Natural killer cell (primary cell): ENCODE data around the gene KRTAP5-4. TPM values are rescaled to one million over a fixed set of nuclear protein-coding genes. Genes with fewer than 3 reads are reported as not detected.

Source experiments
- ATAC-seq, 3 donors: fragments of 150-1000 bp in 2 of 3; fragments of 200-7000 bp in 1 of 3; cut with Tn5 transposase; 1 replicate in 1 of 3; 2 replicates in 2 of 3; pipeline ENCODE4 v1.10.0; 2021; ENCODE audit warnings: mild to moderate bottlenecking in 2 of 3, moderate library complexity in 2 of 3
- DNase-seq, 2 donors: peaks; one replicate each; pipeline versions ENCODE4 v3.0.0 to v3.0.0-alpha.2; 2013 to 2021; ENCODE audit warnings: mixed read lengths in 1 of 2
- H3K27ac ChIP-seq: one replicate; pipeline ENCODE4 v1.5.1; 2013; ENCODE audit warnings: mild to moderate bottlenecking, low read length
- H3K27me3 ChIP-seq: one replicate; pipeline ENCODE4 v1.6.1; 2013; ENCODE audit warnings: low read length; ENCODE audit not compliant: control insufficient read depth, insufficient read depth
- H3K36me3 ChIP-seq: one replicate; pipeline ENCODE4 v1.6.1; 2013; ENCODE audit warnings: low read length; ENCODE audit not compliant: control insufficient read depth, insufficient read depth
- H3K4me1 ChIP-seq: one replicate; pipeline ENCODE4 v1.6.1; 2013; ENCODE audit warnings: low read length; ENCODE audit not compliant: control insufficient read depth, insufficient read depth
- H3K4me3 ChIP-seq: one replicate; pipeline ENCODE4 v1.5.1; 2013; ENCODE audit warnings: low read length
- H3K9me3 ChIP-seq: one replicate; pipeline ENCODE4 v1.6.1; 2013; ENCODE audit warnings: low read length; ENCODE audit not compliant: control insufficient read depth, insufficient read depth
- H3K27ac Mint-ChIP-seq, 2 donors: one replicate each; pipeline ENCODE4 v1.8.0; 2022; ENCODE audit warnings: mild to moderate bottlenecking in 2 of 2, mixed read lengths in 2 of 2, moderate library complexity in 1 of 2
- H3K27me3 Mint-ChIP-seq, 2 donors: one replicate each; pipeline ENCODE4 v1.8.0; 2022; ENCODE audit warnings: low read depth in 2 of 2, mixed read lengths in 2 of 2
- H3K36me3 Mint-ChIP-seq: one replicate; pipeline ENCODE4 v1.8.0; 2022; ENCODE audit warnings: mixed read lengths
- H3K4me1 Mint-ChIP-seq, 2 donors: one replicate each; pipeline ENCODE4 v1.8.0; 2022; ENCODE audit warnings: mixed read lengths in 2 of 2
- H3K4me3 Mint-ChIP-seq: one replicate; pipeline ENCODE4 v1.8.0; 2022; ENCODE audit warnings: mild to moderate bottlenecking, moderate library complexity, mixed read lengths
- H3K9me3 Mint-ChIP-seq, 2 donors: one replicate each; pipeline ENCODE4 v1.8.0; 2022; ENCODE audit warnings: mixed read lengths in 2 of 2
- WGBS: methylation state at CpG from one replicate; pipeline ENCODE4 v1.1.7; 2013; ENCODE audit warnings: missing lambda C conversion rate; ENCODE audit not compliant: insufficient coverage; 5-methylcytosine and 5-hydroxymethylcytosine counted together
- intact Hi-C: fragments of 100-400 bp; cut with micrococcal nuclease; formaldehyde crosslinking; loops from one replicate; pipeline ENCODE4 v1.14.2; 2022
- total RNA-seq, 4 donors: library from RNA; stranded (reverse); fragments of 120-200 nt in 1 of 4; gene quantifications; one replicate each; pipeline versions ENCODE4 v1.2.3 to v1.2.4, GENCODE V29; 2013 to 2022
- TF ChIP-seq, protein P1 (sequence below): fragments of 200-600 bp; IDR thresholded peaks from one replicate; pipeline ENCODE4 v1.8.0; 2022; ENCODE audit warnings: antibody characterized with exemption

Gene KRTAP5-4
- total RNA-seq, 3 donors from 2014 or later (not counting 1 experiment from before 2014, with no cell fraction given): not detected

DNA sequence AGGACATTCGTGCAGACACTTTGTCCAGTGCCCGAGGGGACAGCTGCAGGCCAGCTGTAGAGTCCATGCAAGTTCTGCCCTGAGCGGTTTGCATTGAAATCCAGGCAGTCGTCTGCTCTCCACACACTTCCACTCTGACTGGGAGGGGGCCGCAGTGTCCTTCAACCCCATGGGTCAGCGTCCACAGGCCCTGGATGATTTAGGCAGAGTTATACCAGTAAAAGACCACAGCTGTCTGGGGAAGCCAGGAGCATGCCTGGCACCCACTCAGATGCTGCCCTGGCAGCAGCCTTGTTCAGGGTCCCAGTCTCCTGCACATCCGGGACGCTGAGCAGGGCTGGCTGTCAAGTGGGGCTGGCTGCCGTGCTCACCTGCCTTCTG lies 34.1 kb upstream of the KRTAP5-4 start:
- Histone ChIP-seq H3K27ac (no peak overlapping the region), H3K27me3 (no peaks in the 10 kb centered on the region), H3K36me3 (no peaks in the 10 kb centered on the region), H3K9me3 (no peaks in the 10 kb centered on the region), H3K4me1 (peaks cover 32% of the 10 kb centered on the region), H3K4me3 (no peak overlapping the region)
- intact Hi-C loops: no loop called here
- H3K4me3 Mint-ChIP-seq: no peak overlapping the region
- no peaks in the 10 kb centered on the region for H3K9me3 Mint-ChIP-seq
- DNase-seq: no peak
- H3K27me3 Mint-ChIP-seq: peaks cover 8 to 39% of the 10 kb centered on the region in 2 donors
- H3K27ac Mint-ChIP-seq: no peak overlapping the region
- peaks cover 6% of the 10 kb centered on the region for H3K36me3 Mint-ChIP-seq
- ATAC-seq: no peak
- H3K4me1 Mint-ChIP-seq: peaks cover 18 to 20% of the 10 kb centered on the region in 2 donors
- TF ChIP-seq, protein P1, sequence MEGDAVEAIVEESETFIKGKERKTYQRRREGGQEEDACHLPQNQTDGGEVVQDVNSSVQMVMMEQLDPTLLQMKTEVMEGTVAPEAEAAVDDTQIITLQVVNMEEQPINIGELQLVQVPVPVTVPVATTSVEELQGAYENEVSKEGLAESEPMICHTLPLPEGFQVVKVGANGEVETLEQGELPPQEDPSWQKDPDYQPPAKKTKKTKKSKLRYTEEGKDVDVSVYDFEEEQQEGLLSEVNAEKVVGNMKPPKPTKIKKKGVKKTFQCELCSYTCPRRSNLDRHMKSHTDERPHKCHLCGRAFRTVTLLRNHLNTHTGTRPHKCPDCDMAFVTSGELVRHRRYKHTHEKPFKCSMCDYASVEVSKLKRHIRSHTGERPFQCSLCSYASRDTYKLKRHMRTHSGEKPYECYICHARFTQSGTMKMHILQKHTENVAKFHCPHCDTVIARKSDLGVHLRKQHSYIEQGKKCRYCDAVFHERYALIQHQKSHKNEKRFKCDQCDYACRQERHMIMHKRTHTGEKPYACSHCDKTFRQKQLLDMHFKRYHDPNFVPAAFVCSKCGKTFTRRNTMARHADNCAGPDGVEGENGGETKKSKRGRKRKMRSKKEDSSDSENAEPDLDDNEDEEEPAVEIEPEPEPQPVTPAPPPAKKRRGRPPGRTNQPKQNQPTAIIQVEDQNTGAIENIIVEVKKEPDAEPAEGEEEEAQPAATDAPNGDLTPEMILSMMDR: no peak
- WGBS: 88% methylated on average over 9 of the region's 9 CpGs

DNA sequence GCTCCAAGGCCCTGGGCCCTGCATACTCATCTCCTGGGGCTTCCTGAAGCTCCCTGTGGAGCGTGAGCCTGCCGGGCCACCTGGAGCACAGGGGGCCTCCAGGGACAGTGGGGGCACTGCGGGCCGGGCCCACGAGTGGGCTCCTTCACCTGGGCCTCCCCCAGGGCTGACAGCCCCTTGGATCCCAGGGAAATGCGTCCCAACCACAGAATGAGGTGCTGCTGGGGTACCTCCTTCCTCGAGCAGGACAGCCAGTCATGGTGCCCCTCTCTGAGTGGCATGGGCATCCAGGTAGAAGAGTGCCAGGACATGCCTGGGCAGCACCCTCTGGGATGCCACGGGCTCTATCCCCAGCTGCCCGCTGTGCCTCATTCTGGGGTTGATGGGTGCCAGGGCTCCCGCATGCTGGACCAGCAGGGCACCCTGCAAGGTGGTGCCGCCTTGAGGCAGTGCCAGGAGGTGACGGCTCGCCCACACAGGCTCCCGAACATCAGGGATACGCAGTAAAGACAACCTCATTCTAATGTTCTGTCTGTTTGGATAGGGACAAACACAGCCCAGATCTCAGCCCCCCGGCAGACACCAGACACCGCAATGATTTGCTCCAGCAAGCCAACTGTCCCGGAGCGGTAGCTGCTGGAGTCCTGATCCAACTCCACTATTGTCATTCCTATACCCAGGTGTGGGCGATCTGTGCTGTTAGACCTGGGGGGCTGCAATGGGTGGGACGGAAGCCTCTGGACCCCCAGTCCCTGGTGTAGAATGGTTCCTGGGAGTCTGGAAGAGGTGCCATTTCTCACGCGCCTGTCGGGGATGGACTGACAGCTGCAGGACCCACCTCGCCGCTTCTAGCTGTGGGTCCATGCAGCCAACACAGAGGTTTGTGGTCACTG lies 33.5 kb upstream of the KRTAP5-4 start:
- intact Hi-C loops: no loop called here
- DNase-seq: no peak
- no peaks in the 10 kb centered on the region for H3K27me3 ChIP-seq
- no peaks in the 10 kb centered on the region for H3K36me3 ChIP-seq
- WGBS: 84% methylated on average over 26 of the region's 26 CpGs
- Mint-ChIP-seq H3K4me1 (peaks cover 14 to 18% of the 10 kb centered on the region in 2 donors), H3K27ac (no peak overlapping the region), H3K36me3 (peaks cover 6% of the 10 kb centered on the region), H3K27me3 (peaks cover 8 to 43% of the 10 kb centered on the region in 2 donors), H3K4me3 (no peak overlapping the region), H3K9me3 (no peaks in the 10 kb centered on the region)
- H3K4me3 ChIP-seq: no peak overlapping the region
- H3K27ac ChIP-seq: no peak overlapping the region
- no peaks in the 10 kb centered on the region for H3K9me3 ChIP-seq
- ATAC-seq: no peak
- H3K4me1 ChIP-seq: peaks cover 26% of the 10 kb centered on the region
- TF ChIP-seq, protein P1: no peak

DNA sequence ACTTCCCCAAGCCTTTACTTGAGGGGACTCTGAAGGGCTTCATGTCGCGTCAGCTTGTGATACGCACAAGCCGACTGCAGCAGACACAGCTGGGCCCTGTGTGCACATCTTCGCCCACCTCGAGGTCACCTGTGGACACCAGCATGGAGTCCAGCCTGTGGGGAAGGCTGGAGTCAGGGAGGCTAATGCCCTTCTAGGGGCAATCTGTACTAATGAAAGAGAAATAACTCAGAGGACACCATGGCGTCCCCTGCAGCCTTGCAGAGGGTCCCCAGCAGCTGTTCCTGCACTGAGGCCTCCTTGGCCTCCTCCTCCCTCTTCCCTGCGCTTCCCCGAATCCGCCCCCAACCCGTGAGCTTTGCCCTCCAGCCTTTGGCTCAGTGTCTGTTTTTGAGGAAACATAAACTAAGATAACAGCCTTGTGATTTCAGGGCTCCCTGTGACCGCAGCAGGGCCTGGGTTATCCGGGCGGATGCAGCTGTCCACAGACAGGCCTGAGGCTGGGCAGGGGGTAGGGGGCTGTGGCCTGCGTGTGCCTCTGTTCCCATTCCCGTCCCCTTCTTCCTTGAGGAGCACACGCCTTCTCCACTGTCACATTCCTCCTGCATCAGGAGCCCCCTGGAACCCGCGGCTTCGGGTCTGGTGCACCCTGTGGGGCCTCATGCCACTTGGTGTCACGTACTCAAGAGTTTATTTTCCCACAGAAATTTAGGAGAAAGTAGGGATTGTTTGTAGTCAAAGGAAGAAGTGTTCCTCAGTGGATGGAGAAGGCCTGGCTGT lies 32.6 kb upstream of the KRTAP5-4 start:
- Mint-ChIP-seq H3K27ac (no peak overlapping the region), H3K27me3 (peaks cover 3 to 35% of the 10 kb centered on the region in 2 donors), H3K4me1 (peaks cover 6 to 10% of the 10 kb centered on the region in 2 donors), H3K36me3 (peaks cover 4% of the 10 kb centered on the region), H3K9me3 (no peaks in the 10 kb centered on the region), H3K4me3 (no peak overlapping the region)
- ATAC-seq (no peak), DNase-seq (no peak)
- Histone ChIP-seq H3K27ac (no peak overlapping the region), H3K36me3 (no peaks in the 10 kb centered on the region), H3K4me1 (peaks cover 18% of the 10 kb centered on the region), H3K4me3 (no peak overlapping the region), H3K9me3 (no peaks in the 10 kb centered on the region), H3K27me3 (no peaks in the 10 kb centered on the region)
- TF ChIP-seq, protein P1: no peak
- intact Hi-C loops: no loop called here
- WGBS: 47% methylated on average over 21 of the region's 21 CpGs
